CD14-positive monocyte (primary cell): ENCODE measurements around the gene CELA3B. TPM values are rescaled to one million over a fixed set of nuclear protein-coding genes. Genes with fewer than 3 reads are reported as not detected.

Experiments used
- DNase-seq, 3 donors: peaks; one replicate each; pipeline ENCODE4 v3.0.0-alpha.2; 2011 to 2022
- H2AFZ ChIP-seq: 2 replicates; pipeline ENCODE4 v1.6.0; 2012; ENCODE audit warnings: mild to moderate bottlenecking, low read depth, low read length, inconsistent platforms; ENCODE audit not compliant: insufficient read depth, poor library complexity, severe bottlenecking
- H3K27ac ChIP-seq, 2 donors: 1 replicate in 1 of 2; 2 replicates in 1 of 2; pipeline ENCODE4 v1.5.1; 2012 to 2013; ENCODE audit warnings: low read length in 2 of 2, control low read depth in 1 of 2, inconsistent platforms in 1 of 2, low read depth in 1 of 2, mild to moderate bottlenecking in 1 of 2
- H3K27me3 ChIP-seq, 2 donors: one replicate each; pipeline versions ENCODE4 v1.6.0 to v1.6.1; 2011 to 2013; ENCODE audit warnings: low read length in 2 of 2; ENCODE audit not compliant: control insufficient read depth in 2 of 2, insufficient read depth in 2 of 2
- H3K36me3 ChIP-seq, 2 donors: replicated peaks in 1 of 2; 1 replicate in 1 of 2; 2 replicates in 1 of 2; pipeline versions ENCODE4 v1.5.1 to v1.6.1; 2012 to 2013; ENCODE audit warnings: low read length in 2 of 2, control low read depth in 1 of 2, inconsistent platforms in 1 of 2, mild to moderate bottlenecking in 1 of 2; ENCODE audit not compliant: insufficient read depth in 2 of 2, control insufficient read depth in 1 of 2
- H3K4me1 ChIP-seq, 2 donors: 1 replicate in 1 of 2; 2 replicates in 1 of 2; pipeline versions ENCODE4 v1.5.1 to v1.6.1; 2012 to 2013; ENCODE audit warnings: low read length in 2 of 2, control low read depth in 1 of 2, inconsistent platforms in 1 of 2, mild to moderate bottlenecking in 1 of 2, moderate library complexity in 1 of 2; ENCODE audit not compliant: insufficient read depth in 2 of 2, control insufficient read depth in 1 of 2
- H3K4me2 ChIP-seq: replicated peaks from 2 replicates; pipeline ENCODE3; 2012; ENCODE audit warnings: low read length, moderate library complexity, mild to moderate bottlenecking; ENCODE audit not compliant: poor library complexity, severe bottlenecking; ENCODE audit errors: extremely low read depth
- H3K4me3 ChIP-seq, 3 experiments: fragments of 200-600 bp in 1 of 3; sonication (generic) in 1 of 3; replicated peaks in 1 of 3; 1 replicate in 2 of 3; 2 replicates in 1 of 3; pipeline ENCODE4 v1.5.1; 2011 to 2013; ENCODE audit warnings: low read length in 3 of 3, mild to moderate bottlenecking in 3 of 3, control low read depth in 2 of 3, low read depth in 2 of 3, inconsistent platforms in 1 of 3, moderate library complexity in 1 of 3
- H3K79me2 ChIP-seq: 2 replicates; pipeline ENCODE4 v1.6.0; 2012; ENCODE audit warnings: mild to moderate bottlenecking, control low read depth, inconsistent platforms, low read length, moderate library complexity; ENCODE audit not compliant: insufficient read depth
- H3K9ac ChIP-seq: 2 replicates; pipeline ENCODE4 v1.6.0; 2017; ENCODE audit warnings: low read length, mild to moderate bottlenecking; ENCODE audit not compliant: insufficient read depth, poor library complexity, severe bottlenecking
- H3K9me3 ChIP-seq, 2 donors: replicated peaks in 1 of 2; 1 replicate in 1 of 2; 2 replicates in 1 of 2; pipeline versions ENCODE4 v1.5.1 to v1.6.1; 2012 to 2013; ENCODE audit warnings: low read length in 2 of 2, control low read depth in 1 of 2; ENCODE audit not compliant: control insufficient read depth in 1 of 2, insufficient read depth in 1 of 2
- H4K20me1 ChIP-seq: 2 replicates; pipeline ENCODE4 v1.6.0; 2012; ENCODE audit warnings: mild to moderate bottlenecking, low read length, control low read depth, moderate library complexity; ENCODE audit not compliant: insufficient read depth
- H3K27ac Mint-ChIP-seq, 7 donors: one replicate each; pipeline ENCODE4 v1.8.0; 2020; ENCODE audit warnings: mild to moderate bottlenecking in 7 of 7, mixed read lengths in 7 of 7, moderate library complexity in 6 of 7, inconsistent platforms in 2 of 7
- H3K27me3 Mint-ChIP-seq, 3 donors: one replicate each; pipeline ENCODE4 v1.8.0; 2021 to 2022; ENCODE audit warnings: low read depth in 3 of 3, mild to moderate bottlenecking in 3 of 3, mixed read lengths in 3 of 3, moderate library complexity in 3 of 3, inconsistent platforms in 1 of 3
- H3K36me3 Mint-ChIP-seq, 2 donors: one replicate each; pipeline ENCODE4 v1.8.0; 2020; ENCODE audit warnings: mixed read lengths in 2 of 2, inconsistent platforms in 1 of 2, mild to moderate bottlenecking in 1 of 2
- H3K4me1 Mint-ChIP-seq: one replicate; pipeline ENCODE4 v1.8.0; 2020; ENCODE audit warnings: mild to moderate bottlenecking, mixed read lengths
- H3K4me3 Mint-ChIP-seq, 2 donors: one replicate each; pipeline ENCODE4 v1.8.0; 2020; ENCODE audit warnings: mild to moderate bottlenecking in 2 of 2, mixed read lengths in 2 of 2, moderate library complexity in 1 of 2
- H3K9me3 Mint-ChIP-seq, 7 donors: one replicate each; pipeline ENCODE4 v1.8.0; 2020 to 2022; ENCODE audit warnings: mixed read lengths in 7 of 7, mild to moderate bottlenecking in 6 of 7, moderate library complexity in 6 of 7, inconsistent platforms in 2 of 7
- WGBS: methylation state at CpG from one replicate; pipeline ENCODE4 v1.1.5; 2013; ENCODE audit warnings: missing lambda C conversion rate; ENCODE audit not compliant: insufficient coverage; 5-methylcytosine and 5-hydroxymethylcytosine counted together
- intact Hi-C, 2 donors: fragments of 100-400 bp; cut with micrococcal nuclease; formaldehyde crosslinking; loops; one replicate each; pipeline versions ENCODE4 v1.15.0 to v1.15.1; 2023
- polyA plus RNA-seq, 3 donors: library from polyadenylated mRNA; depleted of rRNA in 1 of 3; unstranded in 2 of 3; stranded (reverse) in 1 of 3; fragments of 300-500 nt in 2 of 3; fragments of >200 nt in 1 of 3; fragmentation: Illumina TruSeq in 2 of 3; gene quantifications; 1 replicate in 2 of 3; 2 replicates in 1 of 3; pipeline ENCODE4 v1.2.3, GENCODE V29; 2012 to 2021
- TF ChIP-seq, protein P1 (sequence below): fragments of 200-600 bp; IDR thresholded peaks from one replicate; pipeline ENCODE4 v1.8.0; 2022; ENCODE audit warnings: antibody characterized with exemption, mild to moderate bottlenecking

The CELA3B gene
- polyA plus RNA-seq, 3 donors = not detected

DNA sequence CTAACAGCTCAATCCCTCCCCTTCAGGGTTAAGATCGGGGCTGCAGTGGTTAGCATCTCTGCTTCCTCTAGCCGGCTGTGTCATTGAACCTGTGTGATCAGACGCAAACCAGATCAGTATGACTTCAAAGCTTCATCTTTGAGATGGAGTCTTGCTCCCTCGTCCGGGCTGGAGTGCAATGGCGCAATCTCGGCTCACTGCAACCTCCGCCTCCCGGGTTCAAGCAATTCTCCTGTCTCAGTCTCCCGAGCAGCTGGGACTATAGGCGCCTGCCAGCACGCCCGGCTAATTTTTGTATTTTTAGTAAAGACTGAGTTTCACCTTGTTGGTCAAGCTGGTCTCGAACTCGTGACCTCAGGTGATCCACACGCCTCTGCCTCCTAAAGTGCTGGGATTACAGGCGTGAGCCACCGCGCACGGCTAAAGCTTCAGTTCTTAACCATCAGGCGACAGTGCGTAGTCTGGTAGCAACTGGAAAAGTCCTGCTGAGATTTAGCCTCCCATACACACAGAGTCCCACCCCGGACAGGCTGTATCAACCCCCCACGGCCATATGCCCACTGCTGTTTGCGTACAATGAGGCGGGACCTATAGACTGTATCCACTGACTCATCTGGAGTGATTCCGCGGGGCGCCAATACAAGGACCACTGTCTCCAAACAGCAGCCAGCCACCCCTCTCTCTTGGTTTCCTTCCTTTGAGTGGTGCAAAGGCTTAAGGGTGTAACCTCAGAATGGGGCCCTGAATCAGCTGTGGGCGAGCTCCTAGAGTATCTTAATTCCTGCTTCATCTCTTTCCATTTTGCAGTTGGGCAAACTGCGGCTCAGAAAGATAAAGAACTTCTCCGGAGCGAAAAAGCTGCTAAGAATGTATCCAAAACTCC is 47.9 kb downstream of the CELA3B start:
- H3K27ac Mint-ChIP-seq = peak overlapping the region; percentile 91 to 98 (median 97)

More for the DNA sequence above, 47.9 kb downstream of the CELA3B start:
- H3K9me3 ChIP-seq = no peaks in the 10 kb centered on the region
- H3K4me3 ChIP-seq = peak overlapping the region; percentile 72 to 96 (median 93)
- H3K4me1 Mint-ChIP-seq = peaks cover 34% of the 10 kb centered on the region
- H3K4me1 ChIP-seq = peaks cover 26 to 46% of the 10 kb centered on the region in 2 donors
- TF ChIP-seq, protein P1, sequence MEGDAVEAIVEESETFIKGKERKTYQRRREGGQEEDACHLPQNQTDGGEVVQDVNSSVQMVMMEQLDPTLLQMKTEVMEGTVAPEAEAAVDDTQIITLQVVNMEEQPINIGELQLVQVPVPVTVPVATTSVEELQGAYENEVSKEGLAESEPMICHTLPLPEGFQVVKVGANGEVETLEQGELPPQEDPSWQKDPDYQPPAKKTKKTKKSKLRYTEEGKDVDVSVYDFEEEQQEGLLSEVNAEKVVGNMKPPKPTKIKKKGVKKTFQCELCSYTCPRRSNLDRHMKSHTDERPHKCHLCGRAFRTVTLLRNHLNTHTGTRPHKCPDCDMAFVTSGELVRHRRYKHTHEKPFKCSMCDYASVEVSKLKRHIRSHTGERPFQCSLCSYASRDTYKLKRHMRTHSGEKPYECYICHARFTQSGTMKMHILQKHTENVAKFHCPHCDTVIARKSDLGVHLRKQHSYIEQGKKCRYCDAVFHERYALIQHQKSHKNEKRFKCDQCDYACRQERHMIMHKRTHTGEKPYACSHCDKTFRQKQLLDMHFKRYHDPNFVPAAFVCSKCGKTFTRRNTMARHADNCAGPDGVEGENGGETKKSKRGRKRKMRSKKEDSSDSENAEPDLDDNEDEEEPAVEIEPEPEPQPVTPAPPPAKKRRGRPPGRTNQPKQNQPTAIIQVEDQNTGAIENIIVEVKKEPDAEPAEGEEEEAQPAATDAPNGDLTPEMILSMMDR = no peak
- intact Hi-C loops = loop anchor here (5.0 to 10.0 kb wide), 4 partner anchors 33 to 240 kb away; partner anchors contain the start of gene USP48 (in 1 of the 2)
- H3K4me3 Mint-ChIP-seq = peak overlapping the region; percentile 95
- H3K9ac ChIP-seq = peak overlapping the region; percentile 91
- H3K36me3 Mint-ChIP-seq = peaks cover 4 to 6% of the 10 kb centered on the region in 2 donors
- H3K27ac ChIP-seq = peak overlapping the region; percentile 95 to 99
- no peaks in the 10 kb centered on the region for H4K20me1 ChIP-seq
- H3K36me3 ChIP-seq = no peaks in the 10 kb centered on the region
- H3K27me3 Mint-ChIP-seq = peaks cover 0 to 3% (median 2%) of the 10 kb centered on the region in 3 donors
- peak overlapping the region; percentile 84 for H2AFZ ChIP-seq
- peak overlapping the region; percentile 94 for H3K4me2 ChIP-seq
- DNase-seq = peak; percentile 64 to 76 (median 71)
- H3K9me3 Mint-ChIP-seq = peaks cover 0 to 3% (median 0%) of the 10 kb centered on the region in 7 donors
- peaks cover 52% of the 10 kb centered on the region for H3K79me2 ChIP-seq
- no peaks in the 10 kb centered on the region for H3K27me3 ChIP-seq
- WGBS = under 1% methylated on average over 28 of the region's 33 CpGs
